Astrocyte of the cerebellum (primary cell): Measurements from ENCODE around the gene VSIG8.
"Not testable (repeated sequence)": the region's sequence is repeated elsewhere in the genome, so short reads cannot be mapped to it uniquely, and the experiment has no call there.

ENCODE experiments used
- DNase-seq: peaks from one replicate; pipeline ENCODE4 v3.0.0-alpha.2; 2011; ENCODE audit warnings: low read depth
- H3K4me3 ChIP-seq: 2 replicates; pipeline ENCODE4 v1.5.1; 2011; ENCODE audit warnings: mild to moderate bottlenecking, low read depth, low read length, moderate library complexity
- CTCF ChIP-seq: IDR thresholded peaks from 2 replicates; pipeline ENCODE4 v1.5.1; 2012; ENCODE audit warnings: low read length, low read depth, moderate library complexity, mild to moderate bottlenecking; ENCODE audit errors: missing control alignments
- in situ Hi-C: cut with HindIII; loops from 2 replicates; pipeline ENCODE4 v1.10.0; 2017; ENCODE audit warnings: low sequenced_read_pairs

VSIG8 gene

DNA sequence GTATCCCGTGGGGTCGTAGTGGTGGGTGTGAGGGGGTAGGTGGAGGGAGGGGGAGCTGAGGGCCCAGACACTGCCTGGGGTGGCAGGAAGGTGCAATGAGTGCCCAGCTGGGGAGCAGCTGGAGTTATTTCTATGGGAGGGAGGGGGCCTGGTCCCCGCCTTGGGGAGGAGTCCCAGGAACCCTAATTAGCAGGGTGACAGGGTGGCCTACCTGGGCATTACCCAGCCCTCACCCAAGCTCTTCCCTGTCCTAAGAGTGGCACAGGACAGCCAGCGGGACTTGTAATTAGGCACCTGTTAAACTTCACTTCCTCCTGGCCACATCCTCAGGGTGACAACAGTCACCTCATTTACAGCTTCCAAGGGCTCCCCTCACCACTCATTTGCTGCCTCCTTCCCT is at the start of gene VSIG8:
TSS of gene VSIG8 (minus strand) at position 101 of the 400 bp plus-strand sequence. CDS start 136 bp downstream, outside the sequence.
- no peak for DNase-seq
- in situ Hi-C loops, result no loop called here

DNA sequence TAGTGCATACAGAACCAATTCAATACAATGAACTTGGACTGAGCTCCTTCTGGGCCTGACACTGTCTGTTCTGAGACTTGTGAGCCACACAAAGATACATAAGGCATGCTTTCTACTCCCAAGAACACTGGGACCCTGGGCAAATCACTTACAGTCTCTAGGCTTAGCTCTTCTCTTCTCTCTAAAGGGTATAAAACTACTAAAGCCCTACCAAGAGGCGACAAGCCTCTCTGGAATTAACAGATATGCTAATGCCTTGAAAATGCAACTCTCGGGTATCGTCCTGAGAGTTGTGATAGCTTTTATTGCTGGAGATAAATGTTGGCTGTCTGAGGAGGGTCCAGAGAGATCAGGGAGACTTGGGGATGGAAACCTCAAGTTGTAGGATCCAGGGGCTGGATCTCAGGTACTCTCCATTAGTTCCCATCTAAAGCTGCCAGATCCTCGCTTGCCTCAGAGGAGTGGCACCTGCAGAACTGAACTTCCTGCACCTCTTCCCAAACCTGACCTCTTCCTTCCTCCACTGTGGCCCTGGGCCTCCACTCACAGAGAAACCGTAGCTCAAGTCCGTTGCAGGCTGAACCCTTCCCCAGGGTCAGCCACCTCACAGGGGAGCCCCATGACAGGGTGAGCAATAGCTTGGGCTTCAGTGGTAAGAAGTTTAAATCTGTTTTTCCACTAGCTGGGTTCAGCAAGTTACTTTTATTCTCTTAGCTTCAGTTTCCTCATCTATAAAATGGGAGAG is 49.0 kb upstream of the VSIG8 start:
- no peak for TF ChIP-seq CTCF
- in situ Hi-C loops, result no loop called here
- H3K4me3 ChIP-seq, result no peak overlapping the region
- DNase-seq, result no peak

More for the DNA sequence above, at the start of gene VSIG8:
- H3K4me3 ChIP-seq, result no peak within 1 kb of the TSS
- TF ChIP-seq CTCF, result no peak

GRCh38 chr1:159908031-159908940 is 45.8 kb upstream of the VSIG8 start:
- DNase-seq, result no peak

GRCh38 chr1:159906960-159907359 is 44.5 kb upstream of the VSIG8 start:
- DNase-seq, result no peak

More at GRCh38 chr1:159908031-159908940, 45.8 kb upstream of the VSIG8 start:
- no peak overlapping the region for H3K4me3 ChIP-seq
- in situ Hi-C loops, result no loop called here
- TF ChIP-seq CTCF, result no peak

GRCh38 chr1:159904036-159904435 is 41.6 kb upstream of the VSIG8 start:
- DNase-seq, in situ Hi-C loops, H3K4me3 ChIP-seq: not testable (repeated sequence)

More at GRCh38 chr1:159906960-159907359, 44.5 kb upstream of the VSIG8 start:
- in situ Hi-C loops, result no loop called here
- no peak overlapping the region for H3K4me3 ChIP-seq
- no peak for TF ChIP-seq CTCF

- TF ChIP-seq CTCF, result no peak
- DNase-seq, result no peak
- H3K4me3 ChIP-seq, result no peak overlapping the region
- in situ Hi-C loops, result no loop called here
Observed at GRCh38 chr1:159902541-159902940, 40.1 kb upstream of the VSIG8 start.
